HG03575 (cell line): ENCODE measurements around the gene GPR42.
"Not testable (repeated sequence)": the region's sequence is repeated elsewhere in the genome, so short reads cannot be mapped to it uniquely, and the experiment has no call there.

Experiments used
- ATAC-seq: cut with Tn5 transposase; IDR thresholded peaks from one replicate; pipeline ENCODE4 v1.9.1; 2021; ENCODE audit not compliant: unreplicated experiment, insufficient number of reproducible peaks, low FRiP score; ENCODE audit errors: extremely low read depth

GPR42 gene

DNA sequence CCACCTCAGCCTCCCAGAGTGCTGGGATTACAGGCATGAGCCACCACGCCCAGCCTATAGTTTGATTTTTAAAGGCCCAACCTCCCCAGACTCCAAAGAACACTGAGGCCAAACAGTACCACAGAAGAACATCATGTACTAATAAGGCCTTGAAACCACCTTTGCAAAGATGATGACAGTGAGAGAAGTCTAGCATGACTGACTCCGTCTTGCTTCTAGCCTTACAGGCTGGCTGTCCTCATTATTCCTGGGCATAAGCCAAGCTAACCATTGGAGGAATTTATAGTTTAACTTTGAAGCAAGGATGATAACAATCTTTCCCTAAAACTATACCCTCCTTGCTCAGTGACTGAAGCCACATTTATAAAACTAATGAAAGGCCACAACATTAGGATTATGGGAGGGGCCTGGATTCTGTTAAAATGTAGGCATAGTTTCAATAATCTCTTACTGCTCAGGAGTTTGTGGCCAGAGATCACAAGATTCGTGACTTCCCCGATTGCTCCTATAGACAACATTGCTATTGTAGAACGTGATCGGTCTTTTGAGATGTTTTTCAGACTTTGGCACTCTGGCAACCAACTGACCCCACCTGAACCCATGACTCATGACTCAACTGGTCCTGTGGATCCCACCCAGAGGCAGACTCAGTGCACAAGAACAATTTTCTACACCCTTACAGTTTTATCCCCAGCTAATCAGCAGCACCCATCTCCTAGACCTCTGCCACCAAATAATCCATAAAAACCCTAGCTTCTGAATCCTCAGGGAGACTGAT lies 17.6 kb downstream of the GPR42 start:
- no peak for ATAC-seq

GRCh38 chr19:35389192-35389861 lies 18.5 kb downstream of the GPR42 start:
- no peak for ATAC-seq

DNA sequence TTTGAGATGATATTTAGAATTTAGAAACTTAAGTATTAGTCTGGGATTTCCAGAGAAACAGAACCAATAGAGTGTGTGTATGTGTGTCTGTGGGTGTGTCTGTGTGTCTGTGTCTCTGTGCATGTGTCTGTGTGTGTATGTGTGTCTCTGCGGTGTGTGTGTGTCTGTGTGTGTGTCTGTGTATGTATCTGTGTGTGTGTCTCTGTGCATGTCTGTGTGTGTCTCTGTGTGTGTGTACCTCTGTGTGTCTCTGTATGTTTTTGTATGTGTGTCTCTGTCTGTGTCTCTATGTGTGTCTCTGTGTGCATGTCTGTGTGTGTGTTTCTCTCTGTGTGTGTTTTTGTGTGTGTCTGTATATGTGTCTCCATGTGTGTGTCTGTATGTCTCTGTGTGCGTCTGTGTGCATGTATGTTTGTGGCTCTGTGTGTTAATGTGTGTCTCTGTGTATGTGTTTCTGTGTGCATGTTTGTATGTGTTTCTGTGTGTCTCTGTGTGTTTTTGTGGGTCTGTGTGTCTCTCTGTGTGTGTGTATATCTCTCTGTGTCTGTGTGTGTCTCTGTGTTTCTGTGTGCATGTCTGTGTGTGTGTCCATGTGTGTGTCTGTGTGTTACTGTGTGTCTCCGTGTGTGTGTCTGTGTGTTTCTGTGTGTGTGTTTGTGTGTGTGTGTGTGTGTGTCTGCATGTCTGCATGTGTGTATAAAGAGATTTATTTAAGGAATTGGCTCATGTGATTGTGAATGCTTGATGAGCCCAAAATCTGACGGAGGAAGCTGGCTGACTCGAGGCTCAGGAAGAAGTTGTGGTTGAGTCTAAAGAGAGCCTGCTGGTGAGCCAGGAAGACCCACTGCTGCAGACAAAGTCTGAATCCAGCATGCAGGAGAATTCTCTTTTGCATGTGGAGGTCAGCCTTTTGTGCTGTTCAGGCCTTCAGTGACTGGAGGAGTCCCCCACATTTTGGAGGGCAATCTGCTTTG lies 22.2 kb downstream of the GPR42 start:
- ATAC-seq: no peak

- no peak for ATAC-seq
Observed at GRCh38 chr19:35395382-35396199, 24.7 kb downstream of the GPR42 start.

GRCh38 chr19:35396240-35396885 lies 25.5 kb downstream of the GPR42 start:
- ATAC-seq: no peak

DNA sequence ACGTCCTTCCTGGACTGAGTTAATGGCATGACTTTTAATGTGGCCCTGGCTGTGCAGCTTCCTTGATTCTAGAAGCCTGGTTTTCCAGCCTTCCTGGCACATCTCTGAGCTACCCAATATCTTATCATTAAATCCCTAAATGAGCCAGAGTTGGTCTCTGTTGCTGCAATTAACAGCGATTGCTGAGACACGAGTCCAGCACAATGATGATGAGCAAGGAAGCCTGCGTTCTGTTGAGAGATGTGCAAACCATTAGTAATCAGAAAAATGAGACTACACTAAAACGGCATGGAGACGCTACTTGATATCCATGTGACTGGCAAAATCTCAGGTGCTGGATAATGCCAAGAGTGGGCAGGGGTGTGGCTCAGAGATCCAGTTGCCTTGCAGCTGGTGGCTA lies 26.2 kb downstream of the GPR42 start:
- ATAC-seq: no peak

GRCh38 chr19:35398570-35398969 lies 27.7 kb downstream of the GPR42 start:
- no peak for ATAC-seq

- ATAC-seq: no peak
Observed at GRCh38 chr19:35399231-35399630, 28.4 kb downstream of the GPR42 start.

DNA sequence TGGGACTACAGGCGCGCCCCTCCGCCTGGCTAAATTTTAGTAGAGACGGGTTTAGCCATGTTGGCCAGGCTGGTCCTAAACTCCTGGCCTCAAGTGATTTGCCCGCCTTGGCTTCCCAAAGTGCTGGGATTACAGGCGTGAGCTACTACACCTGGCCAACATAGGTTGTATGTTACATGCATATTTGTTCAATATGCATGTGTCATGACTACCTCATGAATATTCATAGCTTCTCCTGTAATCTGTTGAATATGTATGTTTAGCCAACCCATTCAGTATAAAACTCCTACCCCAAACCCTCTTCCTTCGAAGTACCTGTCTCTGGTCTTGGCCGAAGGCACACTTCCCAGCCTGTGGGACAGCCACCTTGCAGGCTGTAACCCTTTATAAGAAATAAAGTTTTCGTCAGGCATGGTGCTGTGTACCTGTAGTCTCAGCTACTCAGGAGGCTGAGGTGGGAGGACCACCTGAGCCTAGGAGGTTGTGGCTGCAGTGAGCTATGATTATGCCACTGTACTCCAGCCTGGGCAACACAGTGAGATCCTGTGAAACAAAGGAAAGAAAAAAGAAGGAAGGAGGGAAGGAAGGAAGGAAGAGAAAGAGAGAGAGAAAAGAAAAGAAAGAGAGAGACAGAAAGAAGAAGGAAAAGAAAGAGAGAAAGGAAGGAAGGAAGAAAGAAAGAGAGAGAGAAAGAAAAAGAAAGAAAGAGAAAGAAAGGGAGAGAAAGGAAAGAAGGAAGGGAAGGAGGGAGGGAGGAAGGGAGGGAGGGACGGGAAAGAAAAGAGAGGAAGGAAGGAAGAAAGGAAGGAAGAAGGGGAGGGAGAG lies 29.3 kb downstream of the GPR42 start:
- no peak for ATAC-seq

DNA sequence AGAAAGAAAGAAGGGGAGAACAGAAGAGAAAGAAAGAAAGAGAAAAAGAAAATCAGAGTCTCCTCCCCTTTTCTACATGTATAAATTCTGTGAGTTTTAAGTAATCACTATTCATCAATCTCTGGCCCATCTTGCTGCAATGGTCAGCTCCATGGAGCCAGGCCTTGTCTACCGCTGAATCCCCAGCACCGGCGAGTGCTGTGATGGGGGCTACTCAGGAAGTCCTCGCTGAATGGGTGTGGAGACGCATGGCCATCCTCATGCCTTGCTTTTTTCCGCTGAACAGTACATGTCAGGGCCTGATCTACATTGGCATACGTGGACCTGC lies 29.9 kb downstream of the GPR42 start:
- no peak for ATAC-seq

GRCh38 chr19:35401416-35401815 lies 30.5 kb downstream of the GPR42 start:
- not testable (repeated sequence) for ATAC-seq

DNA sequence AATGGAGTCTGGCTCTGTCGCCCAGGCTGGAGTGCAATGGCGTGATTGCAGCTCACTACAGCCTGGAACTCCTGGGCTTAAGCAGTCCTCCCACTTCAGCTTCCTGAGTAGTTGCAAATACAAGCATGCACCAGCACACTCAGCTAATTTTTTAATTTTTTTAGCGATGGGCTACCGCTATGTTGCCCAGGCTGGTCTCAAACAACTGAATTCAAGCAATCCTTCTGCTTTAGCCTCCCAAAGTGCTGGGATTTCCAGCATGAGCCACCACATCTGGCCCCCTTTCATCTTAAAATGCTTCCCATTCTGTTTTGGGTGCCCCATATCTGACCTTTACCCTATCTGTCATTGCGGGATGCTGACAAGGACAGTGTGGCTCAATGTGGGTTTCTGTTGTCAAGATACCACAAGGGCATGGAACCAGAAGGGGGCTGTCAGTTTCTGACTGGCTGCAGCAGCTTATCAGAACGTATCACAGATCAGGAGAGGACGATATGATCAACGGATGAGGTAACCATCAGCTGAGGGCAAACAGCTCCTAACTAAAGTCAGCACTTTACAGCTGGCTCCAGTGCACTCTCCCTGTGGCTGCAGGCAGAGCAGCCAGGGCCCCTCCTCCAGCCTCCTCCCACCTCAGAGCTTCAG lies 32.4 kb downstream of the GPR42 start:
- no peak for ATAC-seq

DNA sequence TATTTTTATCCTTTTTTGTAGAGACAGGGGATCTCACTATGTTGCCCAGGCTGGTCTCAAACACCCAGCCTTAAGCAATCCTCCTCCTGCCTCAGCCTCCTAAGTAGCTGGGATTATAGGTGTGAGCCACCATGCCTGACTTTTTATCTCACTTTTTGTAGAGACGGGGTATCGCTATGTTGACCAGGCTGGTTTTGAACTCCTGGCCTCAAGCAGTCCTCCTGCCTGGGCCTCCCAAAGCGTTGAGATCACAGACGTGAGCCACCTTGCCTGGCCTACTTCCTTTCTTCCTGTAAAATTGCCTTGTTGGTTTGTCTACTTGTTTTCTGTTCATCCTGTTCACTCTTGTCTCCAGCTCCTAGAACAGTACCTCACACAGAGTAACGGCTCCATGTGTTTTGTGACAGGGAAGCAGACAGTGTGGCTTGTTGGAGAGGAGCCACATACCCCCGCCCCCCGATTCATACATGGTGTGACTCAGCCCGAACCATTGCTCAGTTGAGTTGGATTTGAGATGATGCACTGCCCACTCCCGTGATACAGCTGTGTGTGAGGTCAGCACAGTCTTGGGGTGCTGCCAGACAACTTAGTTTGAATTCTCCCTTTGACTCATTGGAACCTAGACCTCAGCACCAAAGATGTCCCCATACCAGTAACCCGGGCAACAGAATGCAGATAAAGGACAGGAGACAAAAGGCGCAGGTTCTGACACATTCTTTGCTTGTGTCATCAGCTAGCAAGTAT lies 34.2 kb downstream of the GPR42 start:
- no peak for ATAC-seq

DNA sequence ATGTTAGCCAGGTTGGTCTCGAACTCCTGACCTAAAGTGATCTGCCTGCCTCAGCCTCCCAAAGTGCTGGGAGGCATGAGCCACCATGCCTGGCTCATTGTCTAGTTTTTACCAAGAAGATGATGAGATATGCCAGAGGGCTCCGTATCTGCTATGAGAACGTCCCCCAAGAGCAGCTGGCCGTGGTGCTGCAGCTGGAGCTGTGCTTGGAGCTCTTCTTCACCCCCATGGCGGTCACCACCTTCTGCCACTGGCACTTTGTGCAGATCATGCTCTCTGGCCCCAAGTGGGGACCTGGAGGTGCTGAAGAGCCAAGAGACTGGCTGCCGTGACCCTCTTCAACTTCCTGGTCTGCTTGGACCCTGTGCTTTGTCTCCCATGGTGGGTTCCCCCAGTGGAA lies 36.8 kb downstream of the GPR42 start:
- ATAC-seq: no peak

DNA sequence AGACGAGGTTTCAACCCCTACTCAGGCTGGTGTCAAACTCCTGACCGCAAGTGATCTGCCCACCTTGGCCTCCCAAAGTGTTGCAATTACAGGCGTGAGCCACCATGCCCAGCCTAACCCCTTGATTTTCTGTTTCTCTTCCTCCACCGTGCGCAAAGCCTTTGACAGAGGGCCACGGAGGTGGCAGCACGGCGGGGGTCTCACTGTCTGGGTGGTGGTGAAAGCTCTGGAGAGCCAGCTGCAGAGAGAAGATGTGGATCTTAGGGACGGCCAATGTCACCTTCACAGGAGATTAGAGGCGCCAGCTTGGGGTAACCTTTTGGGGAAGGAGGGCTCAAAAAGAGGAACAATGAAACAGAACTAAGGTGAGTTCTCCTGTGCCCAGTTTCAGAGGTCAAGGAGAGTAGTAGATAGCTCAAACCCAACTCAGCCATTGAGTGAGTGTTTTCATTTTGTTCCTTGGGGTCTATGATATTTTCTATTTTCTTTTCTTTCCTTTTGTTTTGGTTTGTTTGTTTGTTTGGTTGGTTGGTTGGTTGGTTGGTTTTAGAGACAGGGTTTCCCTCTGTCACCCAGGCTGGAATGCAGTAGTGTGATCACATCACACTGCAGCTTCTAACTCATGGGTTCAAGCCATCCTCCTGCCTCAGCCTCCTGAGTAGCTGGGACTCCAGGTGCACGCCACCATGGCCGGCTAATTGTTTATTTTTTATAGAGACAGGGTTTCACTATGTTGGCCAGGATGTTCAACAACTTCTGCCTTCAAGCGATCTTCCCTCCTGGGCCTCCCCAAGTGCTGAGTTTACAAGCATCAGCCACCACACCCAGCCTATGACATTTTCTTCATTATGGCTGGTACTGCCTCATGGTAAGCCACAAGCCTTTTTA lies 37.7 kb downstream of the GPR42 start:
- ATAC-seq: no peak

DNA sequence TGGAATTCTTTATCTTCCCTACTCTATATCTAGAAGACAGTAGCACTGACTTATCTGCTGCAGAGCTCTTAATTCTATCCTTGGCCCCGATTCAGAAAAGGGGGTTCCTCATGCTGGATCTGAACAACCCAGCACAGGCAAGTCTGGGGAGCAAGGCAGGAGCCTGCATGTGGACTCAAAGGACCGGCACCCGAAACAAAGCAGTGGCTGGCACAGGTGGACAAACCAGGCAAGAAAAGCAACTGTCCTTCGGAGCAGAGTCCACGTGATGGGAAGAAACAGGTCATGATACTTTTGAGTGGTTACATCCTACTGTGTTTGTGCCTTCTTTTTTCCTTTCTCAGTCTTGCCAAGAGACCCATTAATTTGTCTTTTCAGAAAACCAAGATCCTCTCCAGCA lies 38.3 kb downstream of the GPR42 start:
- no peak for ATAC-seq
